GM12875 (cell line): ENCODE results near the gene CHMP3.

ENCODE experiments used
- H3K4me3 ChIP-seq: one replicate; pipeline ENCODE4 v1.5.1; 2011; ENCODE audit warnings: low read depth, low read length, control low read depth
- CTCF ChIP-seq: IDR thresholded peaks from 2 replicates; pipeline ENCODE4 v1.5.1; 2011; ENCODE audit warnings: low read depth, mild to moderate bottlenecking, control low read depth, inconsistent platforms, low read length, moderate library complexity, borderline replicate concordance; ENCODE audit not compliant: insufficient read depth

CHMP3 gene

DNA sequence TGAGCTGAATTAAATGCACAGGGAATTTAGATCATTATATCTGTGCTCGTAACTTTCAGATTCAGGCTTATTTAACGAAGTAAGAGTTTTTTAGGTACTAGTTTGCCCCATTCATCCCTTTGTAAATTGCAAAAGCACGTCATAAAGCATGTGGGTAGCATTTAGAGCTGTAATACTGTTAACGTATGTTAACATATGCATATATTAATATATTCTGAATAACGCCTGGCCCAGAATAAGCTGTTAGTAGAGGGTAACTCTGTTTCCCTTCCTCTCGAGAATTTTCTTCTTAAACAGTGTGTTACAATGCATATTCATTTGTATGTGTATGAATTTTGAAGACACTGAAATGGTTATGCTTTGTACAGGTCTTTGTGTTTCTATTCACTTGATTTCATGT is 91.6 kb downstream of the CHMP3 start:
- no peak overlapping the region for H3K4me3 ChIP-seq

GRCh38 chr2:86470890-86471289 is 92.4 kb downstream of the CHMP3 start:
- H3K4me3 ChIP-seq: no peak overlapping the region
- TF ChIP-seq CTCF: no peak

More for the DNA sequence above, 91.6 kb downstream of the CHMP3 start:
- TF ChIP-seq CTCF: no peak

DNA sequence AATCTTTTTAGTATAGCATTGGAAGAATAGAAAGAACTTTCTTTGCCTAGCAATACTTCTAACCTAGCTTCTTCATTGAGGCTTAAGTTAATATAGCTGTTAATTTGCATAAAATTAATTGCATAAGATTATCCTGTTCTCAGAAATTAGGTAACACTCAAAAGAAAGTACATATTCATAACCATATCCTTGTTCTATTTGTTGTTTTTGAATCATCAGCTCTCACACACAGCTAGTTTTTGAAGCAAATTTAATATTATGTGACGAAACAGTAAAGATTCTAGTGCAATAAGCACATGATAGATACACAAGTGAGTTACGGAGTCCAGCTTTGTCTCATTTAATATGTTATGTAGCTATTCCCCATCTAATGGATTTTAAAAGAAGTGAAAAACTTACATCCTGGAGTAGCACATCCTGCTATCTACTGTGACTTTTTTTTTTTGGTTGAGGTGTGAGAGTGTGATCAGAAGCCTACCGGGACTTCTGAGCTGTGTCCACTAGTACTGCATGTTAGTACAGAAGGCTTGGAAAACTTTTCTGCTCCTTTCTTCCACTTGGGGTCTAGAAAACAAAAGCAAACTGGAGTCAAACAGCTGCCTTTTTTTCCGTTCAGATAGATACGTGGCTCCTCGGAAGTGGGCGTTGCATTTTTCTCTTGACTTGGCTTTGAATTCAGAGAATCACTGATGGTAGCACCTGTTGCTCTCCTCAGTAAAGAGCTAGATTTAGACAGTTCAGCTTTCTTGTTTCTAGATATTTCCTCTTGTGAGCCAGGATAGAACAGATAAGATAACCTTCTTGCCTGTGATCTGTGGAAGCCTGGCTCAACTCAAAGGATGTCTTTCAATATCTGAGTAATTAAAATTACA is 94.8 kb downstream of the CHMP3 start:
- no peak overlapping the region for H3K4me3 ChIP-seq
- TF ChIP-seq CTCF: no peak

- no peak overlapping the region for H3K4me3 ChIP-seq
- no peak for TF ChIP-seq CTCF
Observed at GRCh38 chr2:86466306-86466705, 96.9 kb downstream of the CHMP3 start.

- no peak for TF ChIP-seq CTCF
- H3K4me3 ChIP-seq: no peak overlapping the region
Observed at GRCh38 chr2:86464652-86465051, 98.6 kb downstream of the CHMP3 start.

- no peak overlapping the region for H3K4me3 ChIP-seq
- TF ChIP-seq CTCF: no peak
Observed at GRCh38 chr2:86461042-86461743, 102.0 kb downstream of the CHMP3 start.
